Astrocyte (in vitro differentiated cells and primary cell): ENCODE measurements around the gene FEM1C. TPM values are rescaled to one million over a fixed set of nuclear protein-coding genes. Genes with fewer than 3 reads are reported as not detected.

Experiments used
- DNase-seq: peaks from one replicate; pipeline ENCODE4 v3.0.0-alpha.2; 2010; ENCODE audit warnings: low read depth
- FAIRE-seq: peaks from 2 replicates; lab custom pipeline; 2011; peaks lifted over from hg19 to GRCh38; lab: Jason Lieb, UNC
- H2AFZ ChIP-seq: 2 replicates; pipeline ENCODE4 v1.6.0; 2012; ENCODE audit warnings: low read depth, low read length, inconsistent platforms
- H3K27ac ChIP-seq: 2 replicates; pipeline ENCODE4 v1.5.1; 2011; ENCODE audit warnings: low read depth, low read length, inconsistent platforms
- H3K27me3 ChIP-seq: 2 replicates; pipeline ENCODE4 v1.6.0; 2011; ENCODE audit warnings: low read length, inconsistent platforms; ENCODE audit not compliant: insufficient read depth
- H3K36me3 ChIP-seq: 2 replicates; pipeline ENCODE4 v1.5.1; 2011; ENCODE audit warnings: low read length, inconsistent platforms; ENCODE audit not compliant: insufficient read depth
- H3K4me1 ChIP-seq: 2 replicates; pipeline ENCODE4 v1.5.1; 2011; ENCODE audit warnings: low read length, inconsistent platforms; ENCODE audit not compliant: insufficient read depth
- H3K4me2 ChIP-seq: 2 replicates; pipeline ENCODE4 v1.6.0; 2012; ENCODE audit warnings: low read length, inconsistent platforms
- H3K4me3 ChIP-seq: 2 replicates; pipeline ENCODE4 v1.5.1; 2011; ENCODE audit warnings: low read depth, mild to moderate bottlenecking, low read length, inconsistent platforms; ENCODE audit not compliant: insufficient read depth
- H3K79me2 ChIP-seq: 2 replicates; pipeline ENCODE4 v1.6.0; 2012; ENCODE audit warnings: mild to moderate bottlenecking, low read length, inconsistent platforms; ENCODE audit not compliant: insufficient read depth
- H3K9ac ChIP-seq: 2 replicates; pipeline ENCODE4 v1.6.0; 2012; ENCODE audit warnings: mild to moderate bottlenecking, low read length, inconsistent platforms
- H3K9me3 ChIP-seq: 2 replicates; pipeline ENCODE4 v1.5.1; 2012; ENCODE audit warnings: low read depth, mild to moderate bottlenecking, low read length, inconsistent platforms; ENCODE audit not compliant: insufficient read depth
- H4K20me1 ChIP-seq: 2 replicates; pipeline ENCODE4 v1.6.0; 2012; ENCODE audit warnings: low read length, inconsistent platforms; ENCODE audit not compliant: insufficient read depth
- H3K27ac Mint-ChIP-seq: one replicate; pipeline ENCODE4 v1.8.0; 2021; ENCODE audit warnings: mild to moderate bottlenecking, mixed read lengths; ENCODE audit not compliant: unreplicated experiment
- H3K27me3 Mint-ChIP-seq: one replicate; pipeline ENCODE4 v1.8.0; 2021; ENCODE audit warnings: low read depth, mixed read lengths; ENCODE audit not compliant: unreplicated experiment
- H3K36me3 Mint-ChIP-seq: one replicate; pipeline ENCODE4 v1.8.0; 2021; ENCODE audit warnings: low read depth, mixed read lengths; ENCODE audit not compliant: unreplicated experiment
- H3K4me1 Mint-ChIP-seq: one replicate; pipeline ENCODE4 v1.8.0; 2021; ENCODE audit warnings: low read depth, mixed read lengths; ENCODE audit not compliant: unreplicated experiment
- H3K4me3 Mint-ChIP-seq: one replicate; pipeline ENCODE4 v1.8.0; 2021; ENCODE audit warnings: mild to moderate bottlenecking, moderate library complexity, mixed read lengths; ENCODE audit not compliant: unreplicated experiment
- H3K9me3 Mint-ChIP-seq: one replicate; pipeline ENCODE4 v1.8.0; 2021; ENCODE audit warnings: mild to moderate bottlenecking, mixed read lengths; ENCODE audit not compliant: unreplicated experiment
- CTCF ChIP-seq: IDR thresholded peaks from 2 replicates; pipeline ENCODE4 v1.5.1; 2011; ENCODE audit warnings: low read depth, mild to moderate bottlenecking, inconsistent platforms, low read length, moderate library complexity; ENCODE audit not compliant: insufficient read depth
- EZH2 ChIP-seq: IDR thresholded peaks from 2 replicates; pipeline ENCODE4 v1.6.1; 2012; ENCODE audit warnings: mild to moderate bottlenecking, low read length, inconsistent platforms; ENCODE audit not compliant: insufficient read depth
- total RNA-seq: library from RNA; stranded (reverse); gene quantifications from 2 replicates; pipeline ENCODE4 v1.2.1, GENCODE V29; 2021

FEM1C gene
- total RNA-seq, 1 donor from 2014 or later = 22.9 TPM

- peaks cover 37% of the 10 kb centered on the region for H3K4me1 Mint-ChIP-seq
- peaks cover 7% of the 10 kb centered on the region for H3K9me3 Mint-ChIP-seq
- H3K9me3 ChIP-seq = no peaks in the 10 kb centered on the region
- DNase-seq (no peak), FAIRE-seq (no peak)
- no peaks in the 10 kb centered on the region for H3K27me3 ChIP-seq
- TF ChIP-seq EZH2 (no peak), CTCF (no peak)
- no peak overlapping the region for H3K9ac ChIP-seq
- H3K27ac Mint-ChIP-seq = no peak overlapping the region
- peaks cover 16% of the 10 kb centered on the region for H3K79me2 ChIP-seq
- H3K4me1 ChIP-seq = peaks cover 32% of the 10 kb centered on the region
- no peaks in the 10 kb centered on the region for H3K27me3 Mint-ChIP-seq
- H3K4me2 ChIP-seq = no peak overlapping the region
- no peak overlapping the region for H3K27ac ChIP-seq
- H2AFZ ChIP-seq = no peak overlapping the region
- no peak overlapping the region for H3K4me3 Mint-ChIP-seq
- no peak overlapping the region for H3K4me3 ChIP-seq
- H3K36me3 ChIP-seq = peaks cover 6% of the 10 kb centered on the region
- no peaks in the 10 kb centered on the region for H4K20me1 ChIP-seq
- peaks cover 7% of the 10 kb centered on the region for H3K36me3 Mint-ChIP-seq
Observed at GRCh38 chr5:115577741-115578140, 33.2 kb upstream of the FEM1C start.

GRCh38 chr5:115577329-115577728, 32.8 kb upstream of the FEM1C start:
- Histone ChIP-seq H2AFZ (no peak overlapping the region), H3K36me3 (peaks cover 6% of the 10 kb centered on the region), H3K79me2 (peaks cover 12% of the 10 kb centered on the region), H3K4me3 (no peak overlapping the region), H3K4me2 (no peak overlapping the region), H3K27me3 (no peaks in the 10 kb centered on the region), H4K20me1 (no peaks in the 10 kb centered on the region), H3K27ac (no peak overlapping the region), H3K9me3 (no peaks in the 10 kb centered on the region), H3K4me1 (peaks cover 34% of the 10 kb centered on the region), H3K9ac (no peak overlapping the region)
- no peak for TF ChIP-seq EZH2
- TF ChIP-seq CTCF = no peak
- Mint-ChIP-seq H3K4me1 (peaks cover 40% of the 10 kb centered on the region), H3K9me3 (peaks cover 7% of the 10 kb centered on the region), H3K27ac (no peak overlapping the region), H3K27me3 (no peaks in the 10 kb centered on the region), H3K4me3 (no peak overlapping the region), H3K36me3 (peaks cover 7% of the 10 kb centered on the region)
- FAIRE-seq (no peak), DNase-seq (no peak)

- H4K20me1 ChIP-seq = no peaks in the 10 kb centered on the region
- peak overlapping the region; percentile 21 for H2AFZ ChIP-seq
- no peaks in the 10 kb centered on the region for H3K9me3 ChIP-seq
- H3K27me3 ChIP-seq = no peaks in the 10 kb centered on the region
- H3K4me3 Mint-ChIP-seq = peak overlapping the region; percentile 52
- H3K27me3 Mint-ChIP-seq = no peaks in the 10 kb centered on the region
- peaks cover 36% of the 10 kb centered on the region for H3K4me1 Mint-ChIP-seq
- H3K4me3 ChIP-seq = no peak overlapping the region
- DNase-seq = peak; percentile 87
- H3K27ac Mint-ChIP-seq = peak overlapping the region; percentile 83
- no peak overlapping the region for H3K9ac ChIP-seq
- peak overlapping the region; percentile 67 for H3K4me2 ChIP-seq
- peak overlapping the region; percentile 68 for H3K27ac ChIP-seq
- H3K9me3 Mint-ChIP-seq = peaks cover 7% of the 10 kb centered on the region
- peaks cover 4% of the 10 kb centered on the region for H3K79me2 ChIP-seq
- H3K36me3 Mint-ChIP-seq = peaks cover 7% of the 10 kb centered on the region
- H3K4me1 ChIP-seq = peaks cover 34% of the 10 kb centered on the region
- FAIRE-seq = peak; percentile 84
- no peak for TF ChIP-seq CTCF
- no peak for TF ChIP-seq EZH2
- peaks cover under 1% of the 10 kb centered on the region for H3K36me3 ChIP-seq
Observed at GRCh38 chr5:115575167-115576070, 30.8 kb upstream of the FEM1C start.
